Parathyroid adenoma (tissue), 2 donors: ENCODE measurements around the gene STK35.

Source experiments
- H2AFZ ChIP-seq: fragments of 300-600 bp; sonication (generic); one replicate; pipeline ENCODE4 v1.7.0; 2017; ENCODE audit warnings: antibody characterized with exemption, mild to moderate bottlenecking
- H3K27ac ChIP-seq: fragments of 300-600 bp; sonication (generic); one replicate; pipeline ENCODE4 v1.7.0; 2017
- H3K27me3 ChIP-seq: fragments of 300-600 bp; sonication (generic); one replicate; pipeline ENCODE4 v1.7.0; 2017; ENCODE audit warnings: low read length; ENCODE audit not compliant: control insufficient read depth, insufficient read depth
- H3K36me3 ChIP-seq: fragments of 300-600 bp; sonication (generic); one replicate; pipeline ENCODE4 v1.7.0; 2017; ENCODE audit warnings: low read length; ENCODE audit not compliant: control insufficient read depth, insufficient read depth
- H3K4me1 ChIP-seq: fragments of 300-600 bp; sonication (generic); one replicate; pipeline ENCODE4 v1.7.0; 2017; ENCODE audit warnings: control low read depth
- H3K4me2 ChIP-seq: fragments of 300-600 bp; sonication (generic); one replicate; pipeline ENCODE4 v1.7.0; 2017; ENCODE audit warnings: low read length
- H3K4me3 ChIP-seq: fragments of 300-600 bp; sonication (generic); one replicate; pipeline ENCODE4 v1.7.0; 2017; ENCODE audit warnings: low read depth, low read length
- H3K79me2 ChIP-seq: fragments of 300-600 bp; sonication (generic); one replicate; pipeline ENCODE4 v1.7.0; 2017; ENCODE audit warnings: control low read depth
- H3K9ac ChIP-seq: fragments of 300-600 bp; sonication (generic); one replicate; pipeline ENCODE4 v1.7.0; 2017; ENCODE audit warnings: mild to moderate bottlenecking
- H3K9me3 ChIP-seq: fragments of 300-600 bp; sonication (generic); one replicate; pipeline ENCODE4 v1.7.0; 2017; ENCODE audit warnings: low read length; ENCODE audit not compliant: control insufficient read depth
- CTCF ChIP-seq: fragments of 300-600 bp; sonication (generic); IDR thresholded peaks from one replicate; pipeline ENCODE4 v1.7.0; 2017; ENCODE audit warnings: antibody characterized with exemption, mild to moderate bottlenecking
- donor health status: primary hyperparathyroidism.

The STK35 gene

DNA sequence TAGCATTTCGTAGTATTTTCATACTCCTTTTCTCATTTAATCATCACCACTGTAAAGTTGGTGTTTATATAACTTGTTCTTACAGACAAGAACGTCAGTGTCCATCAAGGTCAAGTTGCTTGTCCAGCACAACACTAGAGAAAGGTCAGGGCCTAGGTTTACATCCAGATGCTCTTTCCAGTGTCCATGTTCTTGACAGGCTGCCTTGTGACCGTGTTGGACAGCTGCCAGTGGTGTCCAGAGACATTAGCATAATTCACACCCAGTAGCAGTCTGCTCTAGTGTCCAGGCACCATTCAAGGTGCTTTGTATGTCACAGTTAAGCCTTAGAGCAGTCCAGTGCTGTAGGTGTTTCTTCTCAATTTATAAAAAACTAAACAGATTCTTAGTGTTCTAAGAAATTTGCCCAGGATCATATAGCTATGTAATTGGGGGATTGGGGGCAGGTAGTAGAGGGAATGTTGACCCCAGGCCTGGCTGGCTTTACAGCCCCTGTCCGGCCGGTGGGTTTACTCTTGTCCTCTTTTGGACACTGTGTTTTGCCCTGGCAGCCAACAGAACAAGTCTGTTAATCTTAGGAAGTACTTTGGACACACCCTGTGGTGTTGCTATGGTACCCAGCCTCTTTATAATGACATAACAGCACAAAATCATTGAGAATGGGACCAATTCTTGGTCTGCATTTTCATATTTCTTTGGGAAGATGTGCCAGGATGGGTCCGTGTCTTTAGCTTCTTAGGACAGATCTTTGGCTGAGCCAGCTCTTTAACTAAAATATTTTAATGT, 8.0 kb downstream of the STK35 start:
- H3K27ac ChIP-seq, result no peak overlapping the region
- no peak overlapping the region for H3K9ac ChIP-seq
- no peaks in the 10 kb centered on the region for H3K9me3 ChIP-seq

DNA sequence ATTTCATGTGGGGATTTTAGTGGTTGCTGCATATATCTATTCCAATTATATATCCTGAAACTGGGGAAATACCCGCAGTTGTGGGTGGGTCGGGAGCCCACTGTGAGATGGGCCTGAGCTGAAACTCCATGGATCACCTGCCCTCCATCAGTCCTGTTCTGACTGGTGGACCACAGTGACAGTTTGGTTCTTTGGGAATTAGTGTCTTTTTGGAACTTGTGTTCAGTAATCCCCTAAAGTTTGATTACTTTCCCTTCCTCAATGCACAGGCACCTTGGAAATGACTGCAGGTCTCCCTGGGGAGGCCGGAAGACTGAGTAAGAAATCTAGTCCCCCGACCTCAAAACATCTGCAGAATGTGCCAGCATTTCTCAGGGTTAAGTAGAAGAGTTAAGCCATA, 11.3 kb downstream of the STK35 start:
- H3K79me2 ChIP-seq, result peaks cover 62% of the 10 kb centered on the region
- no peak overlapping the region for H3K9ac ChIP-seq
- H3K4me1 ChIP-seq, result peaks cover 18% of the 10 kb centered on the region
- no peak overlapping the region for H3K4me3 ChIP-seq
- no peak overlapping the region for H3K27ac ChIP-seq
- no peaks in the 10 kb centered on the region for H3K36me3 ChIP-seq
- H2AFZ ChIP-seq, result no peak overlapping the region
- TF ChIP-seq CTCF, result no peak
- no peaks in the 10 kb centered on the region for H3K27me3 ChIP-seq
- no peaks in the 10 kb centered on the region for H3K9me3 ChIP-seq
- H3K4me2 ChIP-seq, result no peak overlapping the region

More for the DNA sequence above, 8.0 kb downstream of the STK35 start:
- Histone ChIP-seq H3K4me3 (no peak overlapping the region), H3K79me2 (peaks cover 72% of the 10 kb centered on the region), H3K27me3 (no peaks in the 10 kb centered on the region), H3K4me2 (peak overlapping the region; percentile 1), H3K36me3 (no peaks in the 10 kb centered on the region), H3K4me1 (peaks cover 9% of the 10 kb centered on the region), H2AFZ (no peak overlapping the region)
- TF ChIP-seq CTCF, result no peak

DNA sequence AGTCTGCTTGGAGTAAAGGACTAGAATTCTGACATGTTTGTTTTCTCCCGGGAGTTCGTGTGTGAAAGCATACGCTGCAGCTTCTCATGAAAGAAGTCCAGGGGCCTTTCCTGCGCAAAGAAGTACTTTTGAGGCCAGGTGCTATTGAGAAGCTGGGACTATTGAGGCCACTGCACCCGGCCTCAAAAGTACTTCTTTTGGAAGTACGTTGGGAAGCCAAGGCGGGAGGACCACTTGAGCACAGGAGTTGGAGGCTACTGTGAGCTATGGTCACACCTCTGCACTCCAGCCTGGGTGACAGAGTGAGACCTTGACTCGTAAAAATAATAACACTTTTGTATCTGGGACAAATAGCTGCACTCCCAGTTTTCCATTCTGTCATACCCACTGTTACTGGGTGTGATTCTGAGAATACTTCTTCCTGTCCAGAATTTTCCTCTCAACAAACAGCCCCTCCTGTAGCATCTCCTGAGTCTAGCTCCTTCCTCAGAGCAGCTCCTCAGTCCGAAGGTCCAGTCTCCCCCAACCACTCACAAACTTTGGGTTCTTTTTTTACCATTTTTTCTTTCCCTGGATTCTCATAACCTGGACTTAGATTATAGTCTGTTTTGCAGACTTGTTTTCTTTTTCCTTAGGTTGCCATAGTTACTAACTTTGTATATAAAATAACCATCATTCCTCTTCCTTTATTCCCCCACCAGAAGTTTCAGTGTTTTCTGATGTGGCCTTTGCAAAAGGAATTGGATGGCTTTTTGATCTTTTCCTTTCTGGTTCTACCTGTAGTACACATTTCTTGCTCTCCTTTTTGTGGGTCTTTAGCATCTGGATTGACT, 12.7 kb downstream of the STK35 start:
- no peak for TF ChIP-seq CTCF
- Histone ChIP-seq H3K4me1 (peaks cover 18% of the 10 kb centered on the region), H3K79me2 (peaks cover 63% of the 10 kb centered on the region), H3K9ac (no peak overlapping the region), H3K27me3 (no peaks in the 10 kb centered on the region), H3K36me3 (no peaks in the 10 kb centered on the region), H3K4me2 (no peak overlapping the region), H3K27ac (no peak overlapping the region), H3K9me3 (no peaks in the 10 kb centered on the region), H3K4me3 (no peak overlapping the region), H2AFZ (no peak overlapping the region)

- Histone ChIP-seq H3K36me3 (no peaks in the 10 kb centered on the region), H3K27ac (no peak overlapping the region), H3K4me1 (peaks cover 18% of the 10 kb centered on the region), H3K9ac (no peak overlapping the region), H2AFZ (no peak overlapping the region), H3K79me2 (peaks cover 69% of the 10 kb centered on the region), H3K4me2 (no peak overlapping the region), H3K9me3 (no peaks in the 10 kb centered on the region), H3K27me3 (no peaks in the 10 kb centered on the region), H3K4me3 (no peak overlapping the region)
- no peak for TF ChIP-seq CTCF
Observed at GRCh38 chr20:2114990-2115681, 13.5 kb downstream of the STK35 start.
